ENCODE results near the gene IQSEC3.

Gene IQSEC3

GRCh38 chr12:143964-144649 is 77.5 kb downstream of the IQSEC3 start:
- DNase-seq: no peak

- DNase-seq: no peak
Measured at GRCh38 chr12:144650-145284, 78.2 kb downstream of the IQSEC3 start.

- DNase-seq: no peak
Measured at GRCh38 chr12:145369-145960, 78.9 kb downstream of the IQSEC3 start.

GRCh38 chr12:147242-147641 is 80.7 kb downstream of the IQSEC3 start:
- DNase-seq: no peak

GRCh38 chr12:148676-149416 is 82.3 kb downstream of the IQSEC3 start:
- no peak for DNase-seq

- DNase-seq: no peak
Measured at GRCh38 chr12:151579-151978, 85.0 kb downstream of the IQSEC3 start.

GRCh38 chr12:152440-152839 is 85.9 kb downstream of the IQSEC3 start:
- no peak for DNase-seq

GRCh38 chr12:153080-153746 is 86.6 kb downstream of the IQSEC3 start:
- DNase-seq: no peak

GRCh38 chr12:154058-154457 is 87.5 kb downstream of the IQSEC3 start:
- no peak for DNase-seq

GRCh38 chr12:155006-155405 is 88.4 kb downstream of the IQSEC3 start:
- DNase-seq: no peak

GRCh38 chr12:155646-156045 is 89.1 kb downstream of the IQSEC3 start:
- DNase-seq: no peak

- DNase-seq: no peak
Measured at GRCh38 chr12:156945-157344, 90.4 kb downstream of the IQSEC3 start.

GRCh38 chr12:157644-158043 is 91.1 kb downstream of the IQSEC3 start:
- no peak for DNase-seq

GRCh38 chr12:159156-159782 is 92.7 kb downstream of the IQSEC3 start:
- no peak for DNase-seq

GRCh38 chr12:160858-161257 is 94.3 kb downstream of the IQSEC3 start:
- DNase-seq: no peak

GRCh38 chr12:161823-162222 is 95.3 kb downstream of the IQSEC3 start:
- no peak for DNase-seq

- no peak for DNase-seq
Measured at GRCh38 chr12:162467-163307, 96.1 kb downstream of the IQSEC3 start.

- no peak for DNase-seq
Measured at GRCh38 chr12:163406-163986, 96.9 kb downstream of the IQSEC3 start.

- no peak for DNase-seq
Measured at GRCh38 chr12:164207-164606, 97.6 kb downstream of the IQSEC3 start.

GRCh38 chr12:165862-166368 is 99.3 kb downstream of the IQSEC3 start:
- no peak for DNase-seq

GRCh38 chr12:166425-167075 is 100.0 kb downstream of the IQSEC3 start:
- no peak for DNase-seq

All from NCI-H1048 (cell line).